GM23248 (cell line): ENCODE measurements around the gene ADCY6.
"Not testable (repeated sequence)": the region's sequence is repeated elsewhere in the genome, so short reads cannot be mapped to it uniquely, and the experiment has no call there.

ENCODE experiments used
- EZH2 ChIP-seq: fragments of 200-600 bp; sonication (generic); IDR thresholded peaks from 2 replicates; pipeline ENCODE4 v1.6.1; 2018; ENCODE audit warnings: antibody characterized with exemption, mild to moderate bottlenecking; ENCODE audit not compliant: insufficient read depth, poor library complexity, severe bottlenecking
- EZH2phosphoT487 ChIP-seq: fragments of 200-600 bp; sonication (generic); IDR thresholded peaks from 2 replicates; pipeline ENCODE4 v1.6.1; 2018; ENCODE audit warnings: antibody characterized with exemption, moderate library complexity, mild to moderate bottlenecking, low read depth; ENCODE audit not compliant: insufficient read depth

GRCh38 chr12:48720171-48720570 is 68.7 kb downstream of the ADCY6 start:
- not testable (repeated sequence) for TF ChIP-seq EZH2phosphoT487, EZH2
